Activated CD4-positive, alpha-beta T cell treated with anti-CD3 and anti-CD28 coated beads, Interleukin-2, Interleukin-4, amounts not matched to agents 100 ng/mL and 50 ng/mL, durations not matched to agents 16 hours and 8 hours (primary cell): ENCODE measurements around the gene RNF2.

Source experiments
- DNase-seq: peaks from one replicate; pipeline ENCODE4 v3.0.0-alpha.2; 2020; ENCODE audit warnings: low spot score

Gene RNF2

DNA sequence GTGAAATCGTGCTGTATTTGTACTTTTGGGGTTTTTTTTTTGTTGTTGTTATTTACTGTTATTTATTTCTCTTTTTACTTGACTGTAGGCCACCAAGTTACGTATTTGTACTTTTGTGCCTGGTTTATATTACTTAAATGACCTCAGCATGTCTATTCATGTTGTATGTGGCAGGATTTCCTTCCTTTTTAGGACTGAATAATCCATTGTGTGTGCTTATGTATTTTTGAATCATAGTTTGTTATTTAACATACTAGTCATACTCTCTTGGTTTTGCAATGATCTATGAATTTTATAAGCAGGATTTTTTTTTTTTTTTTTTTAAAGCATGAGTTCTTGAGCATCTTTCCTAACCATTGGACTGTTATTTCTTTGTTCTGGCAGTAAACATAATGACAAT is 51.2 kb downstream of the RNF2 start:
- DNase-seq: no peak

DNA sequence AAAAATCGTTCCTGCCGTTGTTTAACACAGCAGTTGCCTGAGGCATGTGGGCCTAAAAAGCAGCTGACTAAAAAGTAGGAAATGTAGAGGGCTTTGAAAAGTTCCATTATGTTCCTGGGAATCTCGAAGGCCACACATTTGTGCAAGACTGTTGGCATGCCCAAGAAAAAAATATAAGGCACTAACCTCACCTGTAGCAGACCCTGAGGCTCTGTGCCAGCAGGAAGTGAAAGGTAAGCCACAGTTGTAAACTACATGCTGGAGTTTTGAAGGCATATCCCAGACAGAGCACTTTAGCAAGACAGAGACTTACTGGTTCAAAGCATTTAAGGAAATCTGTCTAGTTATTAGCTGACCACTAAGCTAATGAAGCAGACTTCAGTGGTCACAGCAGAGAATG is 58.7 kb downstream of the RNF2 start:
- no peak for DNase-seq

DNA sequence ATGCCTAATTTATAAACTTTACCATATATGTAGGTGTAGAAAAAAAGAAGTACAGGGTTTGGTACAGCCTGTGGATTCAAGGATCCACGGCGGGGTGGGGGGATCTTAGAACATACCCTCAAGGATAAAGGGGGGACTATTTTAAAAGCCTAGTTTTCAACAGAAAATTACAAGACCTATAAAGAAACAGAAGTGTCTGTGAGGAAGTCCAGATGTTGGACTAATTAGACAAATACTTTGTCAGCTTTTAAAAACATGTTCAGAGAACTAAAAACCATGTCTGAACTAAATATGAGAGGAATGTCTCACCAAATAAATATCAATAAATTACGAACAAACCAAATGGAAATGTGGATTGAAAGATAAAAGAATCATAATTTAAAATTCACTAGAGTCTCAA is 59.8 kb downstream of the RNF2 start:
- no peak for DNase-seq

DNA sequence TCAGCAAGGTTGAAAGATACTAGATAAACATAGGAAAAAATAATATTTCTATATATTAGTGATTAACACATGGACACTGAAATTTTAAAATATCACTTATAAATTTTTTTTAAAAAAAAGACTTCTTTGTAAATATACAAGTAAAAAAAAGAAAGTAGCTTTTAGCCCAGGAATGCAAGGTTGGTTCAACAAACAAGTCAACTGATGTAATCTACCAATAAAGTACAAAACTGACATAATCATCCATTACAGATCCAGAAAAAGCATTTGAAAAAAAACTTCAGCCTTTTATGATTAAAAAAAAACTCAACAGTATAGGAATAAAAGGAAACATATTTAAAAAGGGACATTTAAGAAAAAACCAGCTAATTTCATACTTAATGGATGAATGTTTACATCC is 63.0 kb downstream of the RNF2 start:
- no peak for DNase-seq

DNA sequence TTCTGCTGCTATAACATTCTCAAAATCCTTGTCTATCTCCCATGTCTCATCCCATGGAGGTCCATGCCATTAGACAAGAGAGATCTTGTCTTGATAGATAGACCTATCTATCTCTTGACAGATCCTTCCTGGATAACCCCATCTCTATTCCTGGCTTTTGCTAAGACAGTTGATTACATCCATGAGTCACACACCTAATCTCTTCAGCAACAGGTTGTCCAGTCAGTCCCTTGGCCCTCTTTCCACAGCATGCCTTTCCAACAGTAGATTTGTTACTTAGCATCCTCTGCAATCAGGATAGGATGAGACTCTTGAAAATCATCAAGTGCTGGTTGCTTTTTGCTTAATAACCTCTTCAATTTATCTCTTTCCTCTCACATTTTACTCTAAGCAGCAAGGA is 64.8 kb downstream of the RNF2 start:
- DNase-seq: no peak

DNA sequence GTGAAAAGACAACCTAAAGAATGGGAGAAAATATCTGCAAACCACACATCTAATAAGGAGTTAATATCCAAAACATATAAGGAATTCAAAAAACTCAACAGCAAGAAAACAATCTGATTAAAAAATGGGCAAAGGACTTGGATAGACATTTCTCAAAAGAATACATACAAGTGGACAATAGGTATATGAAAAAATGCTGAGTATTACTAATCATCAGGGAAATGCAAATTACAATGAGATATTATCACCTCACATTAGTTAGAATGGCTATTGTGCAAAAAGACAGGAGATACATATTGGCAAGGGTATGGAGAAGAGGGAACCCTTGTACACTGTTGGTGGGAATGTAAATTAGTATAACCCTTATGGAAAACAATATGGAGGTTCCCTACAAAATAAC is 66.5 kb downstream of the RNF2 start:
- DNase-seq: no peak

DNA sequence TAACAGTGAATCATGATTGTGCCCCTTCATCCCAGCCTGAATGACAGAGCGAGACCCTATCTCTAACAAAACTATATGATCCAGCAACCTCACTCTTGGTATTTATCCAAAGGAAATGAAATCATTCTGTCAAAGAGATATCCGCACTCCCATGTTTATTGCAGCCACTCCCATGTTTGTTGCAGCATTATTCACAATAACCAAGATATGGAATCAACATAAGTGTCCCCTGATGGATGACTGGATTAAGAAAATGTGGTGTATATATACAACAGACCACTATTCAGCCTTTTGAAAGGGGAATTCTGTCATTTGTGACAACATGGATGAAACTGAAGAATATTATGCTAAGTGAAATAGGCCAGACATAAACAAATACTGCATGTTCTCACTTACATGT is 67.0 kb downstream of the RNF2 start:
- no peak for DNase-seq

DNA sequence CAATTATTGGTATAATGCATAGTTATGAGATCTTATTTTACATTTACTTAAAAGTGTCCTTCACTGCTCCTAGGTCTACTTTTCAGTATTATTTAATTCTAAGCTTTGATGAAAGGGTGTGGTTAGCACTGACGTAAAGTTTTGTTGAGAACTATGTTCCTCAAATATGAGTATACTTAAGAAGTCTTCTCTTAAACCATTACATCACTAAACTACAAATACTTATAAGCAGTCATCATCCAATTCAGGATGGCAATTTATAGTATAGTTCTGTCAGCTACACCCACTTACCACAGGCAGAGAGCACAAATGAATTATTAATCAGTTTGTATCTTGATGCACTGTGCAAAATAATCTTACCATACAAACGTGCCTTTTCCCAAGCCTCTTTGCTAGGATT is 84.3 kb downstream of the RNF2 start:
- no peak for DNase-seq

DNA sequence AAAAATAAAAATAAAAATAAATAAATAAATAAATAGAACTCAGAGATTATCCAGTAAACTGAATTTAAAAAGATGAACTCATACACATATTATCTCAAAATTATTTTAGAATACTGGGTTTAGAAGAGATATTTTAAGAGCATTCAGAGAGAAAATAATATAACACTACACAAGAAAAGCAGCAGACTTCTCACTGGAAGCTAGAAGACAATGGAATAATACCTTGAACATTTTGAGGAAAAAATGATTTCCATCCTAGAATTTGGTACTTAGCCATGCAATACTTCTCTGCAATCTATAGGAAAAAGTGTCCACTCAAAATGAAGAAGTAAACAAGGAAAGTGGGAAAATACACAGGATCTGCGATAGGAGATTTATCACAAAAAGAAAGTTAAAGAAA is 87.2 kb downstream of the RNF2 start:
- no peak for DNase-seq

DNA sequence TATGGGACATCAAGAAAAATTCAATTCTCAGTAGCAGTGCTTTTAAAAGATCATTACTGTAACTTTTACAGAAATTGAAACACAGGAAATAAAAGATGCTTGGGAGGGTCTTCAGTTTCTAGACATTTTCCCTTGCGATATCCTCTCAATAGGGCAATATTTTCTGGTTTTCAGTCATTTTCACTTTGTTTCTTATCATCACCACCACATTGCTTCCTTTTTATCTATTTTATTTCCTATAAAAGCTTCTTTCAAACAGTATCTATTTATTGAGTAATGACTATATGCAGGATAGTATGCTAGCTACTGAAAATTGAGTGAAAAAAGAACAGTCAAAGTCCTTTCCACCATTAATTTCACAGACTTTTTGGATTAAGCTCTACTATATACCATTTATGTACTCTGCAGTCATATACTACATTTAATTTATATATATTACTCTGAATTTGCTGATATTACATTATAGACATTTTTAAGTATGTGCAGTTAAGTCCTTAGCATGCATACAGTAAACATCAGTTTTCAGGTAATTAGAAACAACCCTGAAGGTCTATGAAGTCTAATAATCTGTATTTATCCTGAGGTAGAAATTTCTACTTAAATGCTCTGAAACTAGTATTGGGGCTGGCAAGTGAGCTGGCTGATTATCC is 92.7 kb downstream of the RNF2 start:
- DNase-seq: no peak

DNA sequence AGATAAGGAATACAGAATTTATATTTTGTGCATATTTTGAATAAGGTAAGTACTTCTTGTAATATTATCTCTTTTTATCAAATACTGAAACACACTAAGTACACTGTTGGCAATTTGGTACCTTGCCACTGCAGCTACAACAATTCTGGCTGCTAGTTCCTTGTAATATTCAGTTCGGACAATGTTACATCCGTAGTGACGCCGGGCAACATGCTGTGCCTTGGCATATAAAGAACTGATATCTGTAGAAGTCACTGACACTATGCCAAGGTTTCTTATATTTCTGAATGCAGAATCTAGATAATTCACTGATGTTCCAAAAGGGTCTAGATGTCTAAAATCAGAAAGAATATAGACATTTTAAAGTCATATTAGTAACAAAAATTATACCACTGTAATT is 93.9 kb downstream of the RNF2 start:
- DNase-seq: no peak

DNA sequence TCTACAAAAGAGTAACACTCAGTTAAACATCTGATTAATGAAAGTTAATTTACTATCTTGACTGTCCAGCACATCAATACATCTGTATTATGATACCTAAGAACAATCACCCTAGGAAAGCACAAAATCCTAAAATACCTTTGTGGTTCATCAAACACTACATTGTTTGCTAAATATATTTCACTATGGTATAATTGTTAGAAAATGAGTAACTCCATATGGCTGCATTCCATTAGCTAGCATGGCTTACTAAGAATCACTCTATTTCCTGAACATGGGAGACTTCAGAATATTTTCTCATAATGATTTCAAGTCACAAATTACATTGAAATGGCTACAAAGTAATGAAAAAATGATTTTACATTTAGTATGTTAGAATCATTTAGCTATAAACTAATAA is 98.9 kb downstream of the RNF2 start:
- no peak for DNase-seq

DNA sequence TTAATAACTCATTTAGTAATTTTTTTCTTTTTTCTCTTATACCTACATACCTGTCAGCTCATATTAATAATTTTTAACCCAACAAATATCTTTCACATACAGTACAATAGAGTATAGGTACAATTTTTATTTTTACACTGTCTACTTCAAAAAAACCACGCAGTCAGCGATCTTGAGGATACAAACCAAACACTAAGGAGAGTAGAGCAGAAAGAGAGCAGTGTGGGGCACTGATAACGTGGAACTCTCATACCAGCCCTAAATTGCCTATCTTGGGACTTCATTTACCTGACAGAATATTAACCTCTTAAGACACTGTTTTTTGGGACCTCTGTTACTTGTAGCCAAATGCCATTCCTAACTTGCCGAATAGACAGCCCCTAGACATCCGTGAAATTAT is 105.9 kb downstream of the RNF2 start:
- no peak for DNase-seq
